Left cardiac atrium (tissue), 4 donors: ENCODE data around the gene ZNF658. TPM values are rescaled to one million over a fixed set of nuclear protein-coding genes. Genes with fewer than 3 reads are reported as not detected.
A peak's percentile ranks its signal among the peaks of the same experiment; 100 is the strongest.
"Not testable (repeated sequence)": the region's sequence is repeated elsewhere in the genome, so short reads cannot be mapped to it uniquely, and the experiment has no call there.

ENCODE experiments used
- ATAC-seq, 2 donors: fragments of 200-7000 bp; cut with Tn5 transposase; one replicate each; pipeline ENCODE4 v1.9.1; 2020; ENCODE audit warnings: mild to moderate bottlenecking in 2 of 2, moderate library complexity in 2 of 2
- DNase-seq: peaks from one replicate; pipeline ENCODE4 v3.0.0-alpha.2; 2020
- intact Hi-C, 2 donors: fragments of 100-400 bp; cut with DNase I; formaldehyde crosslinking; loops; one replicate each; pipeline versions ENCODE4 v1.14.1 to v1.15.1; 2022 to 2023
- long read RNA-seq: library from polyadenylated mRNA; unstranded; transcript quantifications from one replicate; pipeline ENCODE4 v2.0.0, GENCODE V29; 2021
- total RNA-seq, 2 donors: library from RNA; stranded (reverse); fragmentation: NEBNext Ultra II Directional; extraction: Animal tissue kit (Norgen Biotek cat#: 25700); gene quantifications; one replicate each; pipeline ENCODE4 v1.2.1, GENCODE V29; 2021
- donor health status: DM: no; HTN: yes; CAD: no.
- donor health status: DM: no; HTN: yes; CAD: no; lungs with severe emphysema.
- donor health status: DM: yes; HTN: yes; CAD: no.
- donor health status: Dilated cardiomyopathy.

The ZNF658 gene
- 10 to 100 TPM in 1 of 2 donors, 1 to 10 TPM in 1; 8.7 to 10.7 TPM for total RNA-seq
- long read RNA-seq, full-length matches to known transcripts = 1 of 3 reads
- long read RNA-seq, partial matches to known transcripts = 0 of 3 reads
- long read RNA-seq, other reads (novel, unspliced or antisense) = 2 of 3 reads

GRCh38 chr9:66900490-66901131 lies at the start of gene ZNF658:
TSS of gene ZNF658 (plus strand) at chr9:66900725. CDS start at chr9:66903562, 2,837 bp downstream.
- DNase-seq (peak; percentile 88), ATAC-seq (peak; percentile 100)
- intact Hi-C loops = not testable (repeated sequence)

DNA sequence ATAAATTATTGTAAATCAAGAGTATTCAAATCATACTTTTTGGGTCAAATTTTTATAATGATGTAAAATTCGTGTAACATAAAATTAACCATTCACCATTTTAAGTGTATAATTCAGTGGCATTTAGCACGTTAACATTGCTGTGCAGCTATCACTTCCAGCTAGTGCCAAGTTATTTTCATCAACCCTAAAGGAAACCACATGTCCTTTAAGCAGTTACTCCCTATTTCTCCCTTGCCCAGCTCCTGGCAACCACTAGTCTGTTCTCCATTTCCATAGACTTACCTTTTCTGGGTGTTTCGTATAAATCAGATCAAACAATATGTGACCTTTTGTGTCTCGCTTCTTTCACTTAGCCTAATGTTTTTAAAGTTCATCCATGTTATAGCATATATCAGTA lies 38.8 kb upstream of the ZNF658 start:
- DNase-seq, intact Hi-C loops, ATAC-seq: not testable (repeated sequence)

DNA sequence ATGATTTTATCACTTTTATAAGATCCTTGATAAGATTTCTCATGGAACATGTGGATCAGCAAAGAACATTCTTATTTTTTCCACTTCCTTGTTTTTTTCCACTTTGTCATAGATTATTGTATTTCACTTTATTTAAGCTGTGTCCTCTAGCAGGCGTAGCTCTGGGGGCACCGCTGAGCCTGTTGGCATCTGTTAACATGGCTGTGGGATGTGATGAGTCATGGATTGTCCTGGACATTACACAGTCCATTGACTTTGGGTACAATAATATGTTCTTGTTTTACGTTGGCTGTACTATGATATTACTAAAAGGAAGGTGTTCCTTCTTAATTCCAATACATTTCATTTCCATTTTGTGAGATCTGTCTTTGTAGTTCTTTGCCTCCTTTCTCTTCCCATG lies 31.9 kb upstream of the ZNF658 start:
- ATAC-seq, DNase-seq, intact Hi-C loops: not testable (repeated sequence)

- intact Hi-C loops, DNase-seq, ATAC-seq: not testable (repeated sequence)
Observed at GRCh38 chr9:66880605-66881004, 19.9 kb upstream of the ZNF658 start.

DNA sequence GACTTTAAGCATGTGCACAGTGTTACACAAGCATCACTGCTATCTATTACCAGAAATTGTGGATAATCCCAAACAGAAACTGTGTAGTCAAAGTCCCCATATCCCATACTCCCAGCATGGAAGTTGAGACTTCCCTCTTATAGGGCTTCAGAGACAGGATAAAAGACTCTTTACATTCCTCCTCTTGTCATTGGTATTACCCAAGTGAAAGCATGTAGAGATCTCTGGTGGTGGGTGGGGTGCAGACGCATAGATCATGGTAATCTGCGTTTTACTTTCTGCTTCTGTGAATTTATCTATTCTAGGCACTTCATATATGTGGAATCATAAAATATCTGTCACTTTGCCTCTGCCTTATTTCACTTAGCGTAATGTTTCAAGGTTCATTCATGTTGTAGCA lies 18.7 kb upstream of the ZNF658 start:
- ATAC-seq, DNase-seq, intact Hi-C loops: not testable (repeated sequence)

DNA sequence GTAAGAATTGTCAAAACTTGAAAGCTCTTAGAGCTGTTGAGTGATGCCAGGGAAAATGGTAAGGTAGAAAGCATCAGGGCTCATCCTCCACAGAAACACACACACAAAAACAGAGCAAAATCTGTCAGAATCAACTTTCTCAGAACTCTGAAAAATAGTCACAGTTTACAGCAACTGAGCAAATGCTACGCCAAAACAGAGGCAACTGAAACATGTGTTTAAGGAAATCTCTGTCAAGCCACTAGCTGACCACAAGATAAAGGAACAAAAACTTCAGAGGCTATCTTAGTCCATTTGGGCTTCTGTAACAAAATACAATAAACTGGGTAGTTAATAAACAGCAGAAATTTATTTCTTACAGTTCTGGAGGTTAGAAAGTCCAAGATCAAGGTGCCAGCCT lies 10.2 kb upstream of the ZNF658 start:
- DNase-seq, ATAC-seq, intact Hi-C loops: not testable (repeated sequence)

GRCh38 chr9:66901141-66901540 lies 616 bp downstream of the ZNF658 start:
- intact Hi-C loops, DNase-seq: not testable (repeated sequence)
- peak; percentile 27 to 37 for ATAC-seq

GRCh38 chr9:66909560-66909959 lies 9.0 kb downstream of the ZNF658 start:
- intact Hi-C loops, ATAC-seq, DNase-seq: not testable (repeated sequence)

- intact Hi-C loops, ATAC-seq, DNase-seq: not testable (repeated sequence)
Observed at GRCh38 chr9:66920072-66920471, 19.5 kb downstream of the ZNF658 start.

- intact Hi-C loops, ATAC-seq: not testable (repeated sequence)
Observed at GRCh38 chr9:66936194-66936870, 35.8 kb downstream of the ZNF658 start.

GRCh38 chr9:66937662-66938061 lies 37.1 kb downstream of the ZNF658 start:
- intact Hi-C loops, ATAC-seq, DNase-seq: not testable (repeated sequence)

More at GRCh38 chr9:66936194-66936870, 35.8 kb downstream of the ZNF658 start:
- not testable (repeated sequence) for DNase-seq

DNA sequence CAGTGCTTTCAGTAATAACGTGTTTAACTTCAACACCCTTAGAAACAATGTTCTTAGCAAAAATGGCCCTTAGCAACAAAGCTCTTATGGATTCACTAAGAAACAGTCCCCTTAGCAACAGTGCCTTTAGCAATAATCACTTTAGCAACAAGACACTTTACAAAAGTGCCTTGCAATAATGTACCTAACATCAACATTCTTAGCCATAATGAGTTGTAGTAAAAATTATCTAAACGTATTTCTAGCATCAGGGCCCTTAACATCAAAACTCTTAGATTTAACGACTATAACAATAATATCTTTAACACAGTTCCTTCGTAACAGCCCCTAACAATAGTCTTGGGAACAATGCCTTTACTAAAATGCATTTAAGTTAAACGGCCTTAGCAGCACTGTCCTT lies 37.8 kb downstream of the ZNF658 start:
- intact Hi-C loops, ATAC-seq, DNase-seq: not testable (repeated sequence)

- DNase-seq, intact Hi-C loops: not testable (repeated sequence)
- ATAC-seq = peak in 1 of 2 donors; percentile 78
Observed at GRCh38 chr9:66939878-66940830, 39.6 kb downstream of the ZNF658 start.

DNA sequence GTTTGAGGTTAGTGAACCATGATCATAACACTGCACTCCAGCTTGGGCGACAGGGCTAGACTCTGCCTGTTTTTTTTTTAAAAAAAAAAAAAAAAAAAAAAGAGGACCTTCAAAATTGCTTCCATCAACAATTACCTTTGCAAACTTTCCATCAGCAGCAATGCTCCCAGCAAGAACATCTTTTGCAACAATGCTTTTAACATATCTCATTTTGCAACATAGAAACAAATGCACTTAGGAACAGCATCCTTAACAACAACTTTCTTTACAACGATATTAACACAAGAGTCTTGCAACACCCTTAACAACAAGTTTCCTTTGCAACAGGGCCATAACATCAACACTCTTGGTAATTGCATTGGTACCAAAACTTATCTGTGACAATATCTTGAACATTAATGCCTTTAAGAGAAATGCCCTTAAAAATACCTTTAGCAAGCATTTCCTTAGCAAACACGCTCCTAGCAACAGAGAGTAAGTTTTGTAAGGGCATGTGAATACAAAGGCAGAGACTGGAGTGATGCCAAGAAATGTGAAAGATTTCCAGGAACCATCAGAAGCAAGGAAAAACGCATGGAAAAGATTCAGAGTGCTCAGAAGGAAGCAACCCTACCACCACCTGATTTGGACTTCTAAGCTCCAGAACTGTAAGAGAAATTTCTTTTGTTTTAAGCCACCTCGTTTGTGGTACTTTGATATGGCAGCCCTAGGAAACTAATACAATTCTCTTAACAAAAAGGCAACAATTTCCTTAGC lies 42.1 kb downstream of the ZNF658 start:
- intact Hi-C loops, DNase-seq: not testable (repeated sequence)
- ATAC-seq = peak in 1 of 2 donors; percentile 24

DNA sequence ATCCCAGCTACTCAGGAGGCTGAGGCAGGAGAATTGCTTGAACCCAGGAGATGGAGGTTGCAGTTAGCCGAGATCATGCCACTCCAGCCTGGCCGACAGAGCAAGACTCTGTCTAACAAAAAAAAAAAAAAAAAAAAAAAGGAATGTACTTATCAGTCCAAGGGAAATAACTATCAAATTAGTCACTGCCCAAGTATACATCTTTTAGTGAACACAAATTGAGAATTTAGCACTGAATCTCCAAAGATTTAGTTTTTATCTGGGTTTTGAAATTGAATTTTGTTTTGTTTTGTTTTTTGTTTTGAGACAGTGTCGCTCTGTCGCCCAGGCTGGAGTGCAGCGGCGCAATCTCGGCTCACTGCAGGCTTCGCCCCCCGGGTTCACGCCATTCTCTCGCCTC lies 52.1 kb downstream of the ZNF658 start:
- ATAC-seq, intact Hi-C loops, DNase-seq: not testable (repeated sequence)
